GM19328 (cell line): ENCODE results near the gene ERCC2.

Experiments used
- ATAC-seq: cut with Tn5 transposase; IDR thresholded peaks from one replicate; pipeline ENCODE4 v1.9.1; 2021; ENCODE audit warnings: mild to moderate bottlenecking, moderate library complexity; ENCODE audit not compliant: unreplicated experiment

Gene ERCC2

DNA sequence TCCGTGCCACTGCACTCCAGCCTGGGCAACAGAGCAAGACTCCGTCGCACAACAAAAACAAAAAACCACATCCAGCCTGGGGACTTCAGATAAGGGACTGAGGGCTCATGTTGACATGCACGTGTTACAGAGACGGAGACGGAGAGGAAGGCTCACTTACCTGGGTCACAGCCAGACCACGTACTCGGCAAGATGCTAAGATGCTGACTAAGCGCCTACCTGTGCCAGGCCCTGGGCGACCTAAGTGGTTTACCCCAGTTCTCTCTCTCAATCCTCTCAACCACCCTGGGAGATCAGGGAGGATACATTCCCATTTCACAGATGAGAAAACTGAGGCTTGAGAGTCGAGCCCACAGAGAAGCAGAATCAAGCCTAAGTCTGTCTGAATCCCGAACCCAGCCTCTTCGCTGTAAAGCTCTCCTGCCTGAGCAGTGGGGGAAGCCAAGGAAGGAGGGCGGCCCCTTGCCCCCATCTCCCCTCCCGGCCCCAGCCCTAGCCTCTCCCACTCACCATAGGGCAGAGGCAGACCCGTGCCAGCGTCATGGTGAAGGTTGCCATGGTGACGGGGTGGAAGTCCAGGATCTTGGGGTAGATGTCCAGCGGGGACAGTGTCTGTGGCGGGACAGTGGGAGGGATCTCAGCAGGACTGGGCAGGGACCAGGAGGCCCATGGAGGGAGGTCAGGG is 13.5 kb downstream of the ERCC2 start:
- no peak for ATAC-seq

DNA sequence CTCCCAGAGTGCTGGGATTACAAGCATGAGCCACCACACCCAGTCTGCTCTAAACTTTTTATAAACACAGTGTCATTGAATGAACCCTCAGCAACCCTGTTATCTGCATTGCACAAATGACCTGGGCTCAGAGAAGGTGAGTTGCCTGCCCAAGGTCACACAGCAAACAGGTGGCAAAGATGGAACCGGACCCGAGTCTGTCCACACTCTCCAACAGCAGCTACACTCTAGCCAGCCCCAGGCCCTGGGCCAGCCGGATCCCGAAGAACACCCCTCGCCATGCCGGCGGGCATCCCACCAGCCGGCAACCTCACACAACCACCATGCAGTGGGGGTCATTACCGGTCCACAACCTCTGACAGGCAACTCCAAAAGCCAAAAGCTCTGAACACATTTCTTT is 14.5 kb downstream of the ERCC2 start:
- ATAC-seq: no peak

DNA sequence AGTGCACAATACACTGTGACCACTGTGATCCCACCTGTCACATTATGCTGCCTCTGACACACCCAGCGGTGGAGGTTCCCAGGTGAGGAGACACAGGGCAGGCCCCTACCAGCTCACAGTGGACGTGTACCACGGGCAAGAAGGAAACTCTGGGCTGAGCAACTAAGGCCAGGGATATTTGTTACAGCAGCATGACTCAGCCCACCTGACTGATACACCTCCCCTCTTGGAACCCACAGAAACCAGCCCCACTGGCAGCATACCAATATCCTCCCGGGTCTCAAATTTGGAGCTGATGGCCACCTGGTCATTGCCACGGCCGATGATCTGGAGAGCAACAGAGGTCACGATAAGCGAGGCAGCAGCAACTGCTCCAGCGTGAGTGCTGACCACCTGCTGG is 15.0 kb downstream of the ERCC2 start:
- ATAC-seq: no peak

GRCh38 chr19:45354241-45354842 is 16.0 kb downstream of the ERCC2 start:
- ATAC-seq: no peak

GRCh38 chr19:45352914-45353796 is 17.2 kb downstream of the ERCC2 start:
- ATAC-seq: no peak

GRCh38 chr19:45352471-45352870 is 17.9 kb downstream of the ERCC2 start:
- ATAC-seq: no peak

DNA sequence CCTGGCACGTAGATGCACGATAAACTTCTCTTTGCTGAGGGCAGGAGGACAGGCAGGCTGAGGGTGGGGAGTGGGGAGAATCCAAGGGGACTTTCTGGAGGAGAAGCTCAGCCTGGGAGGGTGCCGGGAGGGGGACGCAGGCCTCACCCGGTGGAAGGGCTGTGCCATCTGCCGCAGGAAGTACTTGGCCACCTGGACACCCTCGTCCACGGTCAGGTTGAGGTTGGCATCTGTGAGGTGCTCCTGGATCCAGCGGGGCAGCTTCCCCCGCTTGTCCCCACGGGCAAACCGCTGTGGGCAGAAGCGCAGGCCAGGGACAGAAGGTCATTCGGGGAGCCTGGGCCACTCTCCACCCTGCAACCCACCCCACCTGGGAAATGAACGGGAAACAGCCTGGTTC is 18.3 kb downstream of the ERCC2 start:
- ATAC-seq: no peak

DNA sequence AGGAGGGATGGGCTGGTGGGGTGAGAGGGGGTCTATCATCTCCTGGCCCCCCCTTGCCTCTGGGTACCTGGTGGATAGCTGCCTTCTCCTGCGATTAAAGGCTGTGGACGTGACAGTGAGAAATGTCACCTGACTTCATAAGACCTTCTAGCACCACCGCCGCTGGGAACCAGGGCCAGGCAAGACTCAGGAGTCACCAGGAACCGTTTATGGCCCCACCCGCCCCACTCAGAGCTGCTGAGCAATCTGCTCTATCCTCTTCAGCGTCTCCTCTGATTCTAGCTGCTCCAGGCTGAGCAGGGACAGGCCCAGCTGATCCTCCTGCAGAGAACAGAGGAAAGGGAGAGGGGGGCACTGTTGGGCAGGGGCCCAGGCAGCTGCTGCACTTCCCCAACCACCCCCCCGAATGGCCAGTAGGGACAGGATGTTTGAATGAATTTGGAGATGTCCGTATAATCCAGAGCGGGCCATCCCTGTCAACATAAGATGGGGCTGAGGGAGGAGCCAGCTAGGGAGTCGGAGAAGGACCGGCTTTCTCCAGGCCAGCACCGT is 18.9 kb downstream of the ERCC2 start:
- no peak for ATAC-seq

DNA sequence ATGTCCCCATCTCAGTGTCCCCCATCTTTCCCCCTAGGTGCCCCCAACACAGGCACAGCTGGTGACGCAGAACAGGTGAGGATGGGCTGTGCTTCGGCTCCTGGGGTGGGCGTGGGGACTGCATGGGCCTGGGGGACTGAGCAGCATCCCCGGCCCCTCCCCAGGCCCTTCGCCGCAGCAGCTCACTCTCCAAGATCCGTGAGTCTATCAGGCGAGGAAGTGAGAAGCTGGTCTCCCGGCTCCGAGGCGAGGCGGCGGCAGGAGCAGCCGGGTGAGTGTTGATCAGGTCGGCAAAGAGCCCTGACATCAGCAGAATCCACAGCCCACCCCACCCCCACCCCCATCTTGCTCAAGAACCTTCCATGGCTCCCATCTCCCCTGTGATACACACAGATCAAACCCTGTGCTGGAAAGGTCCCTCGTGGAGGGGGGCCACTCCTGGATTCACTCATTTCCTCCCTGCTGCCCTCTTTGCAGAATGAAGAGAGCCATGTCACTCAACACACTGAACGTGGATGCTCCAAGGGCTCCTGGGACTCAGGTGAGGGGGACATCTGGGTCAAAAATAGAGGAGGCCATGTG is 19.8 kb downstream of the ERCC2 start:
- ATAC-seq: no peak

GRCh38 chr19:45349430-45349941 is 20.9 kb downstream of the ERCC2 start:
- no peak for ATAC-seq

GRCh38 chr19:45349126-45349415 is 21.3 kb downstream of the ERCC2 start:
- ATAC-seq: no peak

DNA sequence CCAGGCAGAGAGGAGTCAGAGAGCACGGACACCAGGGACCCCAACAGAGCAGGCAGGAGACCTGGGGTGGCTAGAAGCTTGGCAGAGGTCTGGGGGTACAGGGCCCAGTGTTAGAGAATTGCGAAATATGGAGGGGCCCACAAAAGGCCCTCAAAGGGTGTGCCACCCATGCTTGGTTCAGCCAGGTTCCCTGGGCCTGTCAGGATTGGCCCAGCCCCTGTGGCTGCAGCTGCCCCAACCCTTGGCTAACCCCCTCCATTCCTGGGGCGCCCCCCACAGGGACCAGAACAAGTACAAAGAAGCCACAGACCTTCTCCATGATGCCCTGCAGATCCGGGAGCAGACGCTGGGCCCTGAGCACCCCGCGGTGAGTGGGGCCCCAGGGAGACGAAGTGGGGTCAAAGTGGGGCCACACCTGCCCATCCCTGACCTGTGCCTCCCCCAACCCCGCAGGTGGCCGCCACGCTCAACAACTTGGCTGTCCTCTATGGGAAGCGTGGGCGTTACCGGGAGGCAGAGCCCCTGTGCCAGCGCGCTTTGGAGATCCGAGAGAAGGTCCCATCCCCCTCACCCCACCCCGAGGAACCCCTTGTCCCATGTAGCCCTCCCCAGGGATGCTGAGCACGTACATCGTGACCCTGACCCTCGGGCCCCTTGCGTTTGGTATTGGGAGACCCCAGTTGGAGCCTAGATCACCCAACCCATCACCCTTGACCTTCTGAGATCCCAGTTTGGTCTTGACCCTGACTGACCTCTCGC is 21.8 kb downstream of the ERCC2 start:
- no peak for ATAC-seq

- ATAC-seq: no peak
Measured at GRCh38 chr19:45347570-45348366, 22.6 kb downstream of the ERCC2 start.

GRCh38 chr19:45346449-45346848 is 23.9 kb downstream of the ERCC2 start:
- no peak for ATAC-seq

- ATAC-seq: no peak
Measured at GRCh38 chr19:45345506-45345860, 24.9 kb downstream of the ERCC2 start.

- no peak for ATAC-seq
Measured at GRCh38 chr19:45344621-45345505, 25.5 kb downstream of the ERCC2 start.

- no peak for ATAC-seq
Measured at GRCh38 chr19:45342911-45343310, 27.5 kb downstream of the ERCC2 start.

DNA sequence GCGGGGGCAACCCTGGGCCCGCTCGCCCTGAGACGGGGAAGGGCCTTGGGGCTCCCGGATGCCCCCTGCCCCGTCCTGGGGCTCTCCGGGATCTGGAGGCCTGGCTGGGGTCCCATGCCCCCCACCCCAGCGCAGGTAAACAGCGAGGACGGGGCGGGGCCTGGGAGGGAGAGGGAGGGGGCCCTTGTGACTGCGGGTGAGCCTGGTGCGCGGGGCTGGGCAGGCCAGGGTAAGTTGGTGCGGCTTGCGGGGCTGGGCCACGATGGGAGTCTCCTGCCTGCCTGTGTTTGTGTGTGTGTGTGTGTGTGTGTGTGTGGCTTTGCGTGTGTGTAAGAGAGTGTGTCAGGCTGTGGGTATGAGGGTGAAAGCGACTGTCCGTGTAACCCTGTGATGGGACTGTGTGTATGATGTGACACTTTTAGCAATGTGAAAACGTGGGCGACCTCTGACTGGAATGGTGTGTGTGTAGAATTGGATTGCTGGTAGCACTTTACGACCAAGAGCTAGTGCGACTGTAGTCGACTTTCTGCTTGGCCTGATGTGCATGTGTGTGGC is 29.4 kb downstream of the ERCC2 start:
- no peak for ATAC-seq
